GM12878 (cell line): ENCODE measurements around the gene FAM114A2.

Source experiments
- GABPA ChIP-seq: IDR thresholded peaks from 2 replicates; pipeline ENCODE4 v1.6.1; 2014; ENCODE audit warnings: antibody characterized with exemption, low read depth, mild to moderate bottlenecking, inconsistent platforms
- NFYA ChIP-seq: IDR thresholded peaks from 2 replicates; pipeline ENCODE4 v1.6.1; 2011; ENCODE audit warnings: low read depth, mild to moderate bottlenecking, low read length, improper control_type of control experiment, borderline replicate concordance

DNA sequence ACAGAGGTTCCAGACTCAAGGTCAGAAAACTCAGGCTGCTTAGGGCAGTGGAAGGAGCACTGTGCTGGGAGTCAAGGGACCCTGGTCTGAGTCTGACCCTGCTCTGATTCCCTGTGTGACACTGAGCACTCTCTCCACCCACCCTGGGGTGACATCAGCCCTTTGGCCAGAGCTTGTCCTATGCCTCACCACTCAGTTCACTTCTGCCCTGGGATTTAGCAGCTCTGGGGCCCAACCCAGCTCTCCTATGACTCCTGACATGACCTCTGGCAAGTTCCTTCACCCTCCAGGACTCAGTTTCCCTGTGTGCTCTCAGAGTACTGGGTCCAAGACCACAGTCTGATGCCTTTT, 63.9 kb downstream of the FAM114A2 start:
- TF ChIP-seq NFYA (no peak), GABPA (no peak)
